Limb (tissue), 2 donors: ENCODE results near the gene TNPO1.

Experiments used
- DNase-seq, 2 donors: peaks; one replicate each; pipeline ENCODE4 v3.0.0-alpha.2; 2016; ENCODE audit errors: extremely low spot score in 2 of 2

TNPO1 gene

DNA sequence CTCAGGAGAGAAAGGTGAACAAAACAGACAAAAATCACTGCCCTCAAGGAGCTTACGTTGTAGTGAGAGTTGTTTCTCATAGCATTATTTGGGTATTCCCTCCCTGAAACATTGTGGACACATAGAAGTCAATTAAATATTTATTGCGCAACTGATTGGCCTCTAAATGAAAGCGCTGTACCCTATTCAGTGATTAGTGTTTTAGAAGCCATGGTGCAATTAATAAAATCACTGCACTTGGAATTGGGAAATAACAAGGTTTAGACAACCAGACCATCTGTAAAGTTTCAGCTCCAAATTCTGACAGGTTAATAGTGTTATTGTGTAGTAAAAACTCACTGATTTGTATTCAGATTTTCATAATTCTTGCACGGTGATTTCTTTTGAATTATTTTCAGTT, 35.9 kb downstream of the TNPO1 start:
- no peak for DNase-seq

DNA sequence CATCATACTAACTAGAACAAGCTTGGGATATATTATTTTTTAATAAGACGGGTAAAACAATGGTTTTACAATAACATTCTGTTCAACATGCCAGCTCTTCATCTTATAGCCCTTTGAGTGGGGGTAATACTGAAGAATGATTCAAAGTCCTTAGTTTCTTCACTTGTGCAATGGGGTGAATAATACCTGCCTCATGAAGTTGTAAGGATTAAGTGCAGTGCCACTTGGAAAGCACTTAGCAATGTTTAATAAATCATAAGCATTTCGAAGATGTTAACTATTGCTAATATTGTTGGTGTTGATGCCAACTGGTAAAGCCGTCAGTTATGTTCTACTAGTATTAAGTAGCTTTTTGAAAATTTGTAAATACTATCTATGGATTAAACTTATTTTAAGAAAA, 38.0 kb downstream of the TNPO1 start:
- DNase-seq = no peak

DNA sequence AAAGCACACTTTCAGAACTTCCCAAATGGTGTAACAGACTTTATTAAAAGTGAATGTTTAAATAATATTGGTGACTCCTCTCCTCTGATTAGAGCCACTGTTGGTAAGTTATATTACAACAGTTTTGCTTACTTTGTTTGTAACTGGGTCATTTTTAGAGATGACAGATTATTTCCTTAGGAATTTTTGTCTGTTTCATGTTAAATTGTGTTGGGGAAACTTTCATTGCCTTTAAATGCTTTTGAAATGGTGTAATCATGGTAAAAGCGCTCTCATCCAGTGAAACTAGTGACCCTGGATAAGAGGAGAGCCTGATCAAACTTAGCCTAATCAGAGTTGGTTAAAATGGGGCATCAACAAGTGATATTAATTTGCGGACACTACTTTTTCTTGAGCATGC, 39.4 kb downstream of the TNPO1 start:
- DNase-seq = no peak

DNA sequence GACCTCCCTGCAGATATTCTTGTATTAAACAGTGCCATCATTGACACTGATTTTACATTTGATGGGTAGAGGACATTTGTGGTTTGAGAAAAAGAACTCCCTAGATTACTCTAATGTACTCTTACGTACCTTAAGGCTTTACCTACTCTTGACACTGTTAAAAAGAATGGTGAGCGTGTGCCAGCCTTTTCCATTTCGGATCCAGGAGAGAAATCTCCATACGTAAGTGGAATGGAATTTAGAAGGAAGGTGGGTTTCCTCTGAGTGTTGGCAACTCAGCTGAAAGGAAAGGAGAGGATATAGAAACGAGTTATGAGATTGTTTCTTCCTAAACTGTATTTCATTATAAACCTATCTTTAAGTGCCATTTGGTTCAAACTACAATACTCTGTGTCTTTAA, 40.9 kb downstream of the TNPO1 start:
- DNase-seq = no peak

DNA sequence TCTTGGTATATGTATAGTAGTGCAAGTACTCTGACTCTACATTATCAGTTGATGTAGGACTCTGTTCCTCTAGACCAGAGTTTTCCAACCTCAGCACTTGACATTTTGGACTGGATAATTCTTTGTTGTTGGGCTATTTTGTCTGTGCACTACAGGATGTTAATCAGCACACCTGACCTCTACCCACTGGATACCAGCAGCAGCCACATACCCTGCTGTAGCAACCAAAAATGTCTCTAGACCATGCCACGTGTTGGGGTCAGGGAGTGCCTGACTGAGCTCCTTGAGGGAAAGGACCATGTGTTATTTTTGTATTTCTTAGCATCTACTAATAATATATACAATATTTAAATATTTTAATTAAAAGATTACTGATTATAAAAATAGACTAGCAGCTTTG, 42.7 kb downstream of the TNPO1 start:
- no peak for DNase-seq

DNA sequence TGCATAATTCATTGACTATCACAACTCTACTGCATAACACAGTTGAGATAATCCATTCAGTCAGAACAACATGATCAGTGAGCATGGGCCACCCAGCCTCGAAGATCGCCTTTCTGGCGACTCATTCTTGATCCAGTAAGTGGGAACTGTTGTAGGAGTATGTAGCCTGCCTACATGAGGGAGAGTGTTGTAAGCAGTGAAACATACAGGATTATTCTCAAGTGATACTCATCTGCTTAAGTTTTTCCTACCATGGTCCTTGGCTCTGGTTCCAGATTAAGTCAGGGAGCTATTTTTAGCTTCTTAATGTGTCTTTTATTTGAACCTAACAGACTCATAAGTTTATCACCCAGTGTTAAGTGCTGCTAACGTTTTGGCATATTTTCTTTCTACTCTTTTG, 44.0 kb downstream of the TNPO1 start:
- no peak for DNase-seq

DNA sequence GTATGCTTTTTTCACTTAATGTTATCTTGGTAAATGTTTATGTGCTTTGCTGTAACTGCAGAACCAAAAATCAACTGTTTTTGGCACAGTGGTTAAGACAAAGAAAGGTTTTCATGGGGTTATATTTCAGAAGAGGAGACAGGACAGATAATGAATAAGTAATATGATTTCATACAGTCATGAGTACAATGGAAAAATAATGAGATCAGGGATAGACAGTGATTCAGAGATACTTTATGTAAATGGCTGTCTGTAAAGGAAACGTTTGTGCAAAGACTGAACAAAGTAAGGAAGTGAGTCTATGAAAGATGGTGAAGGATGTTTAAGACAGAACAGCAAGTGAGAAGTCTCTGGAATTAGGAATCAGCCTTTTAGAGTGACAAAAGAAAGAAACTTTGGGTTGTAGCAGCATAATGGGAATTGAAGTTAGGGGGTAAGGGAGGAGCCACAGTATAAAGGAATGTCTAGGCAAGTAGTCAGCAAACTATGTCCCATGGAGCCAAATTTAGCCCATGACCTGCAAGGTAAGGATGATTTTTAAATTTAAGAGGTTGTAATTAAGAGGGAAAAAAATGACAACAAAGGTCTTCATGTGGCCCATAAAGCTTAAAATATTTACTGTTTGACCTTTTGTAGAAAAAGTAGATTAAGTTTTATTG, 55.0 kb downstream of the TNPO1 start:
- DNase-seq = no peak

DNA sequence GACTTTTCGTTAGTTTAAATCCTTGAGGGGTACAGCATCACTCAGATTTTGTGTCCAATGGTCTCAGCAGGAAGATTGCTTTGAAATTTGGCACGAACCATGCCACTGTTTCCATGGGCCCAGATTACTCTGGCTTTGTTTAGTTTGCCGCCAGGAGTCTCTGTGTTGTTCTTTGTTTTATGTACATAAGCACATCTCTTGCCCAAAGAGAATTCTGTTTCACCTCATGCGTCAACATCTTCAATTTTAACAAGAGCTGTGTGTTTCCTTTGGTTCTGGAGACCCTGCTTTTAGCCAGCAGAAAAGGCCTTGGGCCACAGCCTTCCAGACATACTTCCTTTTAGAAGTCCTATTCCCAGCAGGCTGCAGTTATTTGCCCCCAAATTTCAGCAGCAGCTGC, 62.4 kb downstream of the TNPO1 start:
- no peak for DNase-seq

DNA sequence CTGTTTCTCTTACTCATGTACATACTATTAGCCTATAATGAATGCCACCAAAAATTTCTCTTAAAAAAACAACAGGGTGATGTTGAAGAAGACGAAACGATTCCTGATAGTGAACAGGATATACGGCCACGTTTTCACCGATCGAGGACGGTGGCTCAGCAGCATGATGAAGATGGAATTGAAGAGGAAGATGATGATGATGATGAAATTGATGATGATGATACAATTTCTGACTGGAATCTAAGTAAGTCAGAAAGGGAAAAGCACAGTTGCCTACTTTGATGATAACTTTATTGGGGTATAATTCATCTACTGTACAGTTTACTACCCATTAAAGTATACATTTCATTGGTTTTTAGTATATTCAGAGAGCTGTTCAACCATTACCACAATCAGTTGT, 66.5 kb downstream of the TNPO1 start:
- DNase-seq = no peak

DNA sequence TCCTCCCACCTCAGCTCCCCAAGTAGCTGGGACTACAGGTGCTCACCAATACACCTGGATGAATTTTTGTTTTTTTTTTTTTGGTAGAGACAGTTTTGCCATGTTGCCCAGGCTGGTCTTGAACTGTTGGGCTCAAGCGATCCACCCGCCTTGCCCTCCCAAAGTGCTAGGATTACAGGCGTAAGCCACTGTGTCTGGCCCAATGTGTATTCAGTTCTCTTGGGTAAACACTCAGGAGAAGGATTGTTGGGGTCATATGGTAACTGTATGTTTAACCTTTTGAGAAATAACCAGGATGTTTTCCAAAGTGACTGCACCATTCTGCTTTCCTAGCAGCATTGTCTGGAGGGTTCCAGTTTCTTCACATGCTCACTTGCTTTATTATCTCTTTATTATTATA, 67.4 kb downstream of the TNPO1 start:
- DNase-seq = no peak

DNA sequence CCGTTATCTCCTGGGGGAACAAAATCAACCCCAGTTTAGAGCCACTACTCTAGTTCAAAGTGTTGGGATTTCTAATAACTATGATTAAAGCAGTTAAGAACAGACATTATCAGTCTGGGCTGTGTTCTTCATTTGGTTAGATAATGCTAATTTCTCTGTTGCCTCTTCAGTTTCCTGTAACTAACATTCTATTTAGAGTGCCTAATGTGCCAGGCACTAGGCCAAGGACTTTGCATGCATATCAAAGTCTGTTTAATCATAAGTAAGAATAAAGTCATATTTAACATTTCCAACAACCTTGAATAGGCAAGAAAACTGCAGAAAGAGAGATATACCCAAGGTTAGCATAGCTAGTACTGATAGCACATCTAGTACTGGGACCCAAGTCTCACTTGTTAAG, 68.4 kb downstream of the TNPO1 start:
- no peak for DNase-seq

DNA sequence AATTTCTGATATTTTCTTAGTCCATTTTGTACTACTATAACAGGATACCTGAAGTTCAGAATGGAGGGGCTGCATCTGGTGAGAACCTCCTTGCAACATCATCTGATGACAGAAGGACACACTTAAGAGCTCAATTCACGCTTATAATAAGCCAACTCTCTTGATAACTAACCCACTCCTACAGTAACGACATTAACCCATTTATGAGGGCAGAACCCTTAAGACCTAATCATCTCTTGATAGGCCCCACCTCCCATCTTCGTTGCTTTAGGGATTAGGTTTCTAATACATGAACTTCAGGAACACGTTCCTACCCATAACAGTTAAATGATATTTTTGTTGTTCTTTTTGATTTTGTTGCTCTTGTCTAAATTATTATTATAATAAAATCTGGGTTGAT, 69.4 kb downstream of the TNPO1 start:
- no peak for DNase-seq

DNA sequence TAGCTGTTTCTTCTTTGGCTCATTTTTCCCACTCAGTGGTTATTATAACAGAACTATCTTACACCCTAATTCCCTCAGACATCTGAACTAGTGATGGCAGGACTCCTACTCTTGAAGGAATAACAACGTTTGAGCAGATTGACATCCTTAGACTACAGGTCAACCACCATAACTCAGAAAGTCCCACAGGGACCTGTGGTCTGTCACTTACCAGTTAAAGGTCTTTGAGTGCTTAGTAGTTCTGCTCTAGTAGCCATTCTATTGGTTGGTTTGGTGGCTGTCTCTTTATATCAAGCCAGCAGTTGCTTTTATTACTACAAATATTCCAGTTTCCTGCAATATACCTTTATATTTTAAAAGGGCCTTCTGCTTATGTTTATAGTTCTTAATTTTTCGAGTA, 72.1 kb downstream of the TNPO1 start:
- no peak for DNase-seq

DNA sequence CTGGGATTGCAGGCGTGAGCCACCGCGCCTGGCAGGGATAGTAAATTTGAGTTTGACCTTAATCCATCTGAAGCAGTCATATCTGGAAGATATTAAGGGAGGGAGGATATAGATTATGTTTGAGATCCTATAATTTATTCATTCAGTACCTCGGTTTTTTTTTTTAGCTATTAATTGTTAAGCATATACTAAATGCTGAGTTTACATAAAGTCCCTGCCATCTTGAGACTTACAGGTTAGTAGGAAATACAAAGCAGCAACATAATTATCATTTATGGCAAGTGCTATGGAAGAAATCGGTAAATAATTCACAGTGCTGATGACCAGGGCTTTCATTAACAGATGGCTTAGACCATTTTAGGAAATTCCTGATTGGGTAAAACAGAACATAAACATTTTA, 72.9 kb downstream of the TNPO1 start:
- no peak for DNase-seq

DNA sequence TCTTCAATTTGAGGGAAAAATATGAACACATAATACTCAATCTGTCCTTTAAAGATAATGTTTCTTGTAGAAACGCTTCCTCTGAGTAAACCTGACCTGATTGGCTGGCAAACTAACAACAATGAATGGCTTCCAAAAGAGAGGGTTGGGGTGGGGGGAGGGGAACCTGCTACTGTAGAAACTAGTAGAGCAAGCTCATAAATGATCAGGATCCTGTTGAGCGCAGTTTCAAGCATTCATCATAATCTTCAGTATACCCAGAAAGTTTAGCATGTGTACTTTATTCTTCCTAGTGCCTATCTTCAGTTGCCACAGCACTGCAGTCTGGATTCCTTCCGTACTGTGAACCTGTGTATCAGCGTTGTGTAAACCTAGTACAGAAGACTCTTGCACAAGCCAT, 76.4 kb downstream of the TNPO1 start:
- no peak for DNase-seq

DNA sequence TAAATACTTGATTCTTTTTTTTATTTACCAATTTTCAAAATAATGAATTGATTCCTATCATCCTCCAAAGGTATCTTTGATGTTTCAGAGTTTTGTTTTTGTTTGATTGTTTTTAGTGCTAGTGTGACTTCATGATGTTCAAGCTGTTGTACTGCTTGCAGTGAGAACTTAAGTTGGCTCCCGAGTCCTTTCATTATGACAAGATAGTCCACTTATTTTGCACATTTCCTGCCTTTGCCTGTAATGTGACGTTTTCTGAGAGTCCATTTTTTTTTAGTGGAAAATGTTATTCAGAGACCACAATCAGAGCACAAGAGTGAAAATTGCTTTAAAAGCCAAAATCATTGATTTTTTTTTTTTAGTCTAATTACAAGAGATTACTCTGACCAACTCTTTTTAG, 79.3 kb downstream of the TNPO1 start:
- DNase-seq = no peak

DNA sequence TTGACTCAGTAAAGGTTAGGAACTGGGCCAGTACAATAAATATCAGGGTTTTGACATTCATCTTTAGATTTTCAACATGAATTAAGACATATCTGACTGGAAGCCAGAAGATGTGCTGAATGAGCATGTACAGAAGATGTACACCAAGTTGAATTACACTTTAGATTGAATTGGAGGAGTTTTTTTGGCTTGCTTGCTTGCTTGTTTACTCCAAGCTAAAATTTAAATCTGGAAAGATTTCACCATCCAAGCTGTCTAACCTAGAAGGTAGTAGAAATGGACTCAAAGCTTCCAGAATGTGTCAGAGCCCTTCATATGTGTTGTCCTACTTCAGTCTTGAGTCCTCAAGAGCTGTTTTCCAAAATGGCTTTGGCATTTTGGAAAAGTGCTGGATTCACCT, 90.3 kb downstream of the TNPO1 start:
- DNase-seq = no peak

DNA sequence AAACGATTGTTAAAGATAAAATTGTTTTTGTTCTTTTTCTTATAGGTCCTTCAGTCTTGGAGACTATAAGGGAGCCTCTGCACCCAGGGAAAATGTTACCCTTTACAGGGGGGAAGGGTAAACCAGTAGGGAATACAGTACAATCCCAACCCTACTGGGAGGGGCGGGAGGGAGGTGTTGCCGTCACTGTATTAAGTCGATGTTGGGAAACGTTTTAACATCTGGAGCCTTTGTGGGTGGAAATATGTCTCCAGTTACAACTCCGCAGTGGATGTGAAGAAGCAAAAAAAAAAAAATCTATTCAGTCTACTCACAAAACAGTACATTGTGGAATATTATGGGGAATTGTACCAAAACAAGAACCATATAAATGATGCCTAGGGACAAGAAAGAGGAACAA, 92.2 kb downstream of the TNPO1 start:
- DNase-seq = peak in 1 of 2 donors; percentile 7

DNA sequence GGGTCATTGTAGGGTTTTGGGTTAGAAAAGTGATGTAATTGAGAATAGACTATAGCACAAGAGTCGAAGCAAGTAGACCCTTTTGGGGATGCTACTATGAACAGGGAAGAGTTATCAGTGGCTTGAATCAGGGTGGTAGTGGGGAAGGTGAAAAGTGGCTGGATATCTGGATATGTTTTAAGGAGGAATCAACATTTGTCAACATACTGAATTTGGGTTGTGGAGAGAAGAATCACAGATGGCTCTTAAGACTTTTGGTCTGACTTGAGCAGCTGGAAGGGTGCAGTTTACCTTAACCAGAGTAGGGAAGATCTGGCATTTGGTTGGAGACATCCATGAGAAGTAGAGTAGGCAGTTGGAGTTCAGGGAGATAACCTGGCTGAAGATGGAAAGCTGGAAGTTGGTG, 100.9 kb downstream of the TNPO1 start:
- no peak for DNase-seq

DNA sequence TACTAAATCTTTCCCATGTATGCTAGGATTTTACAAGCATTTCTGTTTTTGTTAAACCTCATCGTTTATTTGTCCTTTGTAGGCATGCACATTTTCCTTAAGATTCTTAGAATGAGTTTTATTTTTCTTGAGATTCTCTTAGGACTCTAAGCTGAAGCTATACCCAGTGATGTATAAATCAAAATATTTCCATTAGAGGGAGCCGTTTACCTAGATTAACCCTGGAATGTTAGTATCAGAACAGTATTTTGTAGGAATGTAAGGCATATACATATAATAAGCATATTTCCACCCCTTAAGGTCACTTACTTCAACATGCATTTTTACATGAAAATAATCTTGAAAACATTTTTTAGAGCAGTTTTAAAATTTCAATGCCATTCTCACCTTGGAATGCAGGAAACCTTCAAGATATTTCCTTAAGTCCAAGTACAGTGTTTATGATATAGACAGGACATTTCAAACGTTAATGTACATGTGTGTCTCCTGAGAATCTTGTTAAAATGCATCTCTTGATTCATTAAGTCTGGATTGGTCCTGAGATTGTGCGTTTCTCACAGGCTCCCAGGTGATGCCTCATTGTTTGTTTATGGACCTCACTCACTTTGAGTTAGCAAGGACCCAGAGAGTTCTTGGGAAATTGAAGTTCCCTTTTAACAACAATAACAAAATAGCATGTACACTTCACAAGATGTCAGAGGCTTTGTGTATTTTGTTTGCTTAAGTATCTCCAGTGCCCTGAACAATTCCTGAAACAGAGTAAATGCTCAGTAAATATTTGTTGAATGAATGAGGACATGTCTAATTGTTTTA, 104.4 kb downstream of the TNPO1 start:
- peak in 1 of 2 donors; percentile 43 for DNase-seq

DNA sequence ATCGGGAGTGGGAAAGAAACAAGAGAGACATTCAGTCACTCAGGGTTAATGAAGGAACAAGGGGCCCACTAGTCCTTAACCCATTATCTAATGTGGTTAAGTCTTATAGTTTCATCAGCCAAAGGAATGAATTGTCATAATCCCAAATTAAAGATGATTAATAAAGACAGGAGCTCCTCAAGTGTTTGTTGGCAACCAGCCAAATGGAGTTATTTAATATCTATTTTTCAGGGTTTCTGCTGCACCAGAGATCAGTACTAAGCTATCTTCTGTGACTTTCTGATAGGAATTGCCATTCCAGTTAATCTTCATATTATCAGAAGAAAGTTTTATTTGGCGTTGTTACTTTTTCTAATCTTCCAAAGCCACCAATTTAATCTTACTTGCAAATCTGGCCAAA, 105.4 kb downstream of the TNPO1 start:
- DNase-seq = no peak

DNA sequence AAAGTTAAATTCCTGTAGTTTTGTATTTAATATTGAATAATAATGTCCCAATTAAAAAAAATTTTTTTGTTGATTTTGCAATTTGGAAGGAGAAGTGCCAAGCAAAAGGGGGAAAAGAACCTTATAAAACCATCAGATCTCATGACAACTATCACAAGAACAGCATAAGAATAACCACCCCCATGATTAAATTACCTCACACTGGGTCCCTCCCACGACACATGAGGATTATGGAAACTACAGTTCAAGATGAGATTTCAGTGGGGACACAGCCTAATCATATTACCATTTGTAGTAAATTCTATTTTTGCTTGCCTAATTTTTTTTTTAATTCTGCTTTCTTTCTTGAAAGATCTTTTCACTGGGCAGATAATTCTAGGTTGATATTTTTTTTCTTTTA, 106.0 kb downstream of the TNPO1 start:
- no peak for DNase-seq

DNA sequence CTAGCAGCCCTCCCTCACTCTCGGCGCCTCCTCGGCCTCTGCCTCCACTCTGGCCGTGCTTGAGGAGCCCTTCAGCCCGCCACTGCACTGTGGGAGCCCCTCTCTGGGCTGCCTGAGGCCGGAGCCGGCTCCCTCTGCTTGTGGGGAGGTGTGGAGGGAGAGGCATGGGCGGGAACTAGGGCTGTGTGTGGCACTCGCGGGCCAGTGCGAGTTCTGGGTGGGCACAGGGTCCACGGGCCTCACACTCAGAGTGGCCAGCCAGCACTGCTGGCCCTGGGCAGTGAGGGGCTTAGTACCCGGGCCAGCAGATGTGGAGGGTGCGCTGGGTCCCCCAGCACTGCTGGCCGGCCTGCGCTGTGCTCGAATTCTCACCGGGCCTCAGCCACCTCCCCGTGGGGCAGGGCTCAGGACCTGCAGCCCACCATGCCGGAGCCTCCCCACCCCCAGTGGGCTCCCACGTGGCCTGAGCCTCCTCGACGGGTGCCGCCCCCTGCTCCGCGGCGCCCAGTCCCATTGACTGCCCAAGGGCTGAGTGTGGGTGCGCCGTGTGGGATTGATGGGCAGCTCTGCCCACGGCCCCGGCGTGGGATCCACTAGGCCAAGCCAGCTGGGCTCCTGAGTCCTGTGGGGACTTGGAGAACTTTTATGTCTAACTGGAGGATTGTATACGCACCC, 109.0 kb downstream of the TNPO1 start:
- DNase-seq = no peak
